Activated CD4-positive, alpha-beta T cell treated with anti-CD3 and anti-CD28 coated beads, Interleukin-10, Interleukin-2, amounts not matched to agents 100 ng/mL and 50 ng/mL, durations not matched to agents 16 hours and 8 hours (primary cell): ENCODE data around the gene ABCG1.
"Not testable (repeated sequence)": the region's sequence is repeated elsewhere in the genome, so short reads cannot be mapped to it uniquely, and the experiment has no call there.

Source experiments
- DNase-seq: peaks from one replicate; pipeline ENCODE4 v3.0.0-alpha.2; 2020

Gene ABCG1

GRCh38 chr21:42218836-42219605, at the start of gene ABCG1:
ABCG1 (plus strand) TSS chr21:42219140; CDS start chr21:42219263, 123 bp downstream.
- DNase-seq = peak; percentile 28

- DNase-seq = no peak
These were observed 49.2 kb upstream of the ABCG1 start for GRCh38 chr21:42169758-42170157.

- no peak for DNase-seq
These were observed 47.6 kb upstream of the ABCG1 start for GRCh38 chr21:42171091-42172053.

GRCh38 chr21:42172596-42173483, 46.1 kb upstream of the ABCG1 start:
- no peak for DNase-seq

GRCh38 chr21:42174173-42174572, 44.8 kb upstream of the ABCG1 start:
- no peak for DNase-seq

- DNase-seq = no peak
These were observed 43.7 kb upstream of the ABCG1 start for GRCh38 chr21:42175110-42175710.

GRCh38 chr21:42176859-42177258, 42.1 kb upstream of the ABCG1 start:
- no peak for DNase-seq

- no peak for DNase-seq
These were observed 39.6 kb upstream of the ABCG1 start for GRCh38 chr21:42179316-42179715.

- DNase-seq = not testable (repeated sequence)
These were observed 38.9 kb upstream of the ABCG1 start for GRCh38 chr21:42180001-42180400.

GRCh38 chr21:42182713-42183371, 36.1 kb upstream of the ABCG1 start:
- no peak for DNase-seq

GRCh38 chr21:42183374-42184266, 35.3 kb upstream of the ABCG1 start:
- no peak for DNase-seq

GRCh38 chr21:42186591-42186990, 32.3 kb upstream of the ABCG1 start:
- DNase-seq = no peak

GRCh38 chr21:42187976-42188653, 30.8 kb upstream of the ABCG1 start:
- peak; percentile 95 for DNase-seq

- no peak for DNase-seq
These were observed 30.3 kb upstream of the ABCG1 start for GRCh38 chr21:42188663-42189062.

- no peak for DNase-seq
These were observed 29.5 kb upstream of the ABCG1 start for GRCh38 chr21:42189431-42189830.

- peak; percentile 77 for DNase-seq
These were observed 29.0 kb upstream of the ABCG1 start for GRCh38 chr21:42189860-42190485.

- no peak for DNase-seq
These were observed 28.5 kb upstream of the ABCG1 start for GRCh38 chr21:42190486-42190863.

GRCh38 chr21:42191064-42191463, 27.9 kb upstream of the ABCG1 start:
- no peak for DNase-seq
